GM18519 (cell line): ENCODE measurements around the gene AP1B1.
"Not testable (repeated sequence)": the region's sequence is repeated elsewhere in the genome, so short reads cannot be mapped to it uniquely, and the experiment has no call there.

ENCODE experiments used
- ATAC-seq: cut with Tn5 transposase; IDR thresholded peaks from one replicate; pipeline ENCODE4 v1.9.1; 2021; ENCODE audit warnings: mild to moderate bottlenecking, moderate library complexity; ENCODE audit not compliant: unreplicated experiment, low FRiP score

The AP1B1 gene

GRCh38 chr22:29352778-29353177 is 35.6 kb downstream of the AP1B1 start:
- ATAC-seq = no peak

- no peak for ATAC-seq
Measured at GRCh38 chr22:29351891-29352290, 36.5 kb downstream of the AP1B1 start.

- no peak for ATAC-seq
Measured at GRCh38 chr22:29351042-29351441, 37.3 kb downstream of the AP1B1 start.

- ATAC-seq = no peak
Measured at GRCh38 chr22:29348956-29349355, 39.4 kb downstream of the AP1B1 start.

- no peak for ATAC-seq
Measured at GRCh38 chr22:29348041-29348440, 40.3 kb downstream of the AP1B1 start.

GRCh38 chr22:29346659-29347058 is 41.7 kb downstream of the AP1B1 start:
- ATAC-seq = no peak

- no peak for ATAC-seq
Measured at GRCh38 chr22:29345932-29346331, 42.4 kb downstream of the AP1B1 start.

- not testable (repeated sequence) for ATAC-seq
Measured at GRCh38 chr22:29344889-29345288, 43.5 kb downstream of the AP1B1 start.

GRCh38 chr22:29344137-29344536 is 44.2 kb downstream of the AP1B1 start:
- no peak for ATAC-seq

GRCh38 chr22:29343313-29343805 is 45.0 kb downstream of the AP1B1 start:
- ATAC-seq = no peak

- no peak for ATAC-seq
Measured at GRCh38 chr22:29342577-29343312, 45.6 kb downstream of the AP1B1 start.

- ATAC-seq = no peak
Measured at GRCh38 chr22:29342177-29342576, 46.2 kb downstream of the AP1B1 start.

- no peak for ATAC-seq
Measured at GRCh38 chr22:29341849-29342127, 46.6 kb downstream of the AP1B1 start.

GRCh38 chr22:29341056-29341848 is 47.1 kb downstream of the AP1B1 start:
- no peak for ATAC-seq

- no peak for ATAC-seq
Measured at GRCh38 chr22:29340566-29340965, 47.8 kb downstream of the AP1B1 start.

- ATAC-seq = no peak
Measured at GRCh38 chr22:29339381-29340235, 48.8 kb downstream of the AP1B1 start.

- no peak for ATAC-seq
Measured at GRCh38 chr22:29338398-29338797, 50.0 kb downstream of the AP1B1 start.

- no peak for ATAC-seq
Measured at GRCh38 chr22:29337631-29338284, 50.6 kb downstream of the AP1B1 start.

- no peak for ATAC-seq
Measured at GRCh38 chr22:29336751-29337490, 51.4 kb downstream of the AP1B1 start.

GRCh38 chr22:29335656-29336055 is 52.7 kb downstream of the AP1B1 start:
- ATAC-seq = no peak
